Aorta (tissue), 5 donors: ENCODE measurements around the gene MS4A13. TPM values are rescaled to one million over a fixed set of nuclear protein-coding genes. Genes with fewer than 3 reads are reported as not detected.

Experiments
- ATAC-seq: fragments of 200-7000 bp; cut with Tn5 transposase; one replicate; pipeline ENCODE4 v1.9.1; 2022; ENCODE audit warnings: moderate library complexity; ENCODE audit not compliant: low FRiP score
- DNase-seq, 2 donors: peaks; one replicate each; pipeline ENCODE4 v3.0.0-alpha.2; 2020
- H3K27ac ChIP-seq, 2 donors: one replicate each; pipeline ENCODE4 v1.5.1; 2013; ENCODE audit warnings: low read length in 2 of 2, mild to moderate bottlenecking in 2 of 2, moderate library complexity in 2 of 2, control low read depth in 1 of 2, inconsistent platforms in 1 of 2, low read depth in 1 of 2
- H3K27me3 ChIP-seq, 2 donors: one replicate each; pipeline ENCODE4 v1.6.1; 2013; ENCODE audit warnings: control low read depth in 1 of 2, low read length in 1 of 2, mild to moderate bottlenecking in 1 of 2, moderate library complexity in 1 of 2; ENCODE audit not compliant: insufficient read depth in 2 of 2, control insufficient read depth in 1 of 2
- H3K36me3 ChIP-seq, 2 donors: one replicate each; pipeline ENCODE4 v1.6.1; 2013; ENCODE audit warnings: control low read depth in 1 of 2, low read length in 1 of 2, mild to moderate bottlenecking in 1 of 2; ENCODE audit not compliant: insufficient read depth in 2 of 2, control insufficient read depth in 1 of 2
- H3K4me1 ChIP-seq, 2 donors: one replicate each; pipeline ENCODE4 v1.6.1; 2013; ENCODE audit warnings: low read length in 2 of 2, control low read depth in 1 of 2, mild to moderate bottlenecking in 1 of 2, moderate library complexity in 1 of 2; ENCODE audit not compliant: insufficient read depth in 2 of 2, control insufficient read depth in 1 of 2
- H3K4me3 ChIP-seq, 2 donors: one replicate each; pipeline ENCODE4 v1.5.1; 2013; ENCODE audit warnings: low read length in 2 of 2, control low read depth in 1 of 2, mild to moderate bottlenecking in 1 of 2
- H3K9me3 ChIP-seq: one replicate; pipeline ENCODE4 v1.6.1; 2013; ENCODE audit warnings: mild to moderate bottlenecking, low read length; ENCODE audit not compliant: control insufficient read depth
- WGBS, 2 donors: extraction: QIAGEN DNeasy Blood & Tissue Kit; methylation state at CpG; one replicate each; pipeline ENCODE4 v1.1.7; 2013; 5-methylcytosine and 5-hydroxymethylcytosine counted together
- intact Hi-C, 2 donors: fragments of 100-400 bp; cut with DNase I; formaldehyde crosslinking; loops; one replicate each; pipeline versions ENCODE4 v1.14.2 to v1.15.0; 2022
- polyA plus RNA-seq, 2 donors: library from polyadenylated mRNA; stranded (reverse); fragments of 200-250 nt; gene quantifications; one replicate each; pipeline ENCODE4 v1.2.3, GENCODE V29; 2013
- total RNA-seq, 2 donors: library from RNA; stranded (reverse); fragmentation: NEBNext Ultra II Directional; extraction: Animal tissue kit (Norgen Biotek cat#: 25700); gene quantifications; one replicate each; pipeline ENCODE4 v1.2.1, GENCODE V29; 2021
- donor health status: healthy with polysubstance abuse.
- donor health status: Bipolar disorder and iron deficiency.
- donor health status: DM: no; HTN: no; CAD: no.
- donor health status: DM: no; HTN: no; CAD: no.
- donor health status: DM: yes; HTN: yes; CAD: no.

Gene MS4A13
- total and polyA plus RNA-seq, 4 donors: not detected

DNA sequence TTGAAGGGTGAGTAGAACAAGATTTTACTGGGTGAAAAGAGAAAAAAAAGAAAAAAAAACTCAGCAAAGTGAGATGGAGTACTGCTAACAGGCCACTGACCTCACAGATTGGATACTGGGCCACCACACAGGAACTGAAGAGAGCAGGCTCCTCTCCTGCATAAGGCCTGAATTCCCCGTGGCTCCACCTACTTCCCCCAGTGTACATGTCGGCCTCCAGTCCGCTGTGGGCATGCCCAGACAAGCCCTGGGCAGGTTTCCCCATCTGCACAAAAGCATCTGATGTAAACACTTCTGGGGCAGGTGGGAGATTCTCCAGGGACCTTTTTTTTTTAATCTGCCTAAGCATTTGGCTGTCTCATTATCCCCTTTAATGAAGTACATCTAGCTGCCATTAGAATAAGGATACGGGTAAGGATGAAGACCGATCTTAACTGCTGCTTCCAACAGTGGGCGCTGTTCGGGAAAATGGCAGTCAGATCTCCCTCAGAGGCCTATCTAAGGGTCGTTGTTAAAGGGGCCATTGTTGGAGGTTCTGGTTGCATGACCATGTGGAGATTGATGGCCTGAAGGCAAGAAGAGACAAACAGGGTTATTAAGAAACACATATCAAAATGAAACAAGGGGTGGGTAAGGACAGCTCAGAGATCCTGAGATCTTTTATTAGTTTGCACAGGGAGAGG, 48.5 kb downstream of the MS4A13 start:
- Histone ChIP-seq H3K27me3 (no peaks in the 10 kb centered on the region), H3K36me3 (no peaks in the 10 kb centered on the region), H3K4me1 (no peaks in the 10 kb centered on the region), H3K9me3 (peaks cover 4% of the 10 kb centered on the region), H3K27ac (no peak overlapping the region), H3K4me3 (no peak overlapping the region)
- intact Hi-C loops: no loop called here
- no peak for DNase-seq
- WGBS, 2 donors: 65 to 66% methylated on average over 8 of the region's 8 CpGs
- no peak for ATAC-seq

GRCh38 chr11:60566776-60567175, 51.6 kb downstream of the MS4A13 start:
- 88 to 95% methylated on average over 5 of the region's 5 CpGs for WGBS, 2 donors
- no peak for DNase-seq
- intact Hi-C loops: no loop called here

DNA sequence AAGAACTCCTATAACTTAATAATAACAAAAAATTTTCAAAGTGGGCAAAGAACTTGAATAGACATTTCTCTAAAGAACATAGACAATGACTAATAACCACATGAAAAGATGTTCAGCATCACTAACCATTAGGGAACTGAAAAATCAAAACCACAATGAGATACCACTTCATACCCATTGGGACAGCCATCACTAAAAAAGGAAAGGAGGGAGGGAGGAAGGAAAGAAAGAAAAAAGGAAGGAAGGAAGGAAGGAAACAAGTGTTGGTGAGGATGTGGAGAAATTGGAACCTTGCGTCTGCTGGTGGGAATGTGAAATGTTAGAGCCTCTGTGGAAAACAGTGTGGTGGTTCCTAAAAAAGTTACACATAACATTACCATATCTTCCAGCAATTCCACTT, 55.8 kb downstream of the MS4A13 start:
- Histone ChIP-seq H3K9me3 (no peaks in the 10 kb centered on the region), H3K4me1 (no peaks in the 10 kb centered on the region), H3K36me3 (no peaks in the 10 kb centered on the region), H3K4me3 (no peak overlapping the region), H3K27me3 (no peaks in the 10 kb centered on the region), H3K27ac (no peak overlapping the region)
- 88 to 91% methylated on average over 1 of the region's 1 CpG for WGBS, 2 donors
- intact Hi-C loops: no loop called here
- ATAC-seq (no peak), DNase-seq (no peak)

More at GRCh38 chr11:60566776-60567175, 51.6 kb downstream of the MS4A13 start:
- no peaks in the 10 kb centered on the region for H3K9me3 ChIP-seq
- H3K27me3 ChIP-seq: no peaks in the 10 kb centered on the region
- no peak overlapping the region for H3K4me3 ChIP-seq
- H3K36me3 ChIP-seq: no peaks in the 10 kb centered on the region
- no peak for ATAC-seq
- H3K27ac ChIP-seq: no peak overlapping the region
- no peaks in the 10 kb centered on the region for H3K4me1 ChIP-seq

GRCh38 chr11:60589611-60590010, 74.4 kb downstream of the MS4A13 start:
- 55 to 56% methylated on average over 2 of the region's 2 CpGs for WGBS, 2 donors
- no peak for ATAC-seq
- Histone ChIP-seq H3K4me3 (no peak overlapping the region), H3K9me3 (peaks cover 3% of the 10 kb centered on the region), H3K27ac (no peak overlapping the region), H3K4me1 (no peaks in the 10 kb centered on the region), H3K36me3 (no peaks in the 10 kb centered on the region), H3K27me3 (no peaks in the 10 kb centered on the region)
- intact Hi-C loops: no loop called here
- DNase-seq: no peak

Other genes with a start within 250 kb of the MS4A13 start
- 10 to 100 TPM; 32.0 to 67.0 TPM for gene MS4A4A, start 234.7 kb upstream of the MS4A13 start, total RNA-seq
- 10 to 100 TPM in 1 of 2 donors, 1 to 10 TPM in 1; 3.9 to 42.8 TPM for gene MS4A4A, start 234.7 kb upstream of the MS4A13 start, polyA plus RNA-seq
- 1 to 10 TPM in 1 of 2 donors, not detected in 1; 1.3 TPM for gene MS4A6E, start 188.1 kb upstream of the MS4A13 start, total RNA-seq
- gene MS4A6E, start 188.1 kb upstream of the MS4A13 start, polyA plus RNA-seq: not detected
- 100 to 1,000 TPM in 1 of 2 donors, 10 to 100 TPM in 1; 78.1 to 121 TPM for gene MS4A7, start 136.9 kb upstream of the MS4A13 start, total RNA-seq
- 10 to 100 TPM in 1 of 2 donors, 1 to 10 TPM in 1; 7.9 to 33.6 TPM for gene MS4A7, start 136.9 kb upstream of the MS4A13 start, polyA plus RNA-seq
- 10 to 100 TPM in 1 of 2 donors, 1 to 10 TPM in 1; 4.1 to 13.7 TPM for gene MS4A14, start 118.9 kb upstream of the MS4A13 start, total RNA-seq
- under 1 TPM in 1 of 2 donors, not detected in 1; 0.63 TPM for gene MS4A14, start 118.9 kb upstream of the MS4A13 start, polyA plus RNA-seq
- not detected for gene MS4A5, start 85.8 kb upstream of the MS4A13 start, total RNA-seq
- not detected for gene MS4A5, start 85.8 kb upstream of the MS4A13 start, polyA plus RNA-seq
- gene MS4A1, start 59.5 kb upstream of the MS4A13 start, total RNA-seq: 1 to 10 TPM; 1.1 to 1.2 TPM
- gene MS4A1, start 59.5 kb upstream of the MS4A13 start, polyA plus RNA-seq: under 1 TPM; 0.13 to 0.38 TPM
- not detected for gene MS4A12, start 22.6 kb upstream of the MS4A13 start, total RNA-seq
- 10 to 100 TPM in 1 of 2 donors, under 1 TPM in 1; 0.84 to 11.1 TPM for gene MS4A12, start 22.6 kb upstream of the MS4A13 start, polyA plus RNA-seq
- gene MS4A8, start 184.2 kb downstream of the MS4A13 start, total RNA-seq: not detected
- gene MS4A8, start 184.2 kb downstream of the MS4A13 start, polyA plus RNA-seq: 10 to 100 TPM in 1 of 2 donors, not detected in 1; 17.9 TPM
- gene MS4A18, start 209.3 kb downstream of the MS4A13 start, total RNA-seq: not detected
- not detected for gene MS4A18, start 209.3 kb downstream of the MS4A13 start, polyA plus RNA-seq
- gene MS4A15, start 241.5 kb downstream of the MS4A13 start, total RNA-seq: not detected
- gene MS4A15, start 241.5 kb downstream of the MS4A13 start, polyA plus RNA-seq: under 1 TPM; 0.05 to 0.38 TPM